GM23338 (cell line): ENCODE measurements around the gene PCDHB5.
"Not testable (repeated sequence)": the region's sequence is repeated elsewhere in the genome, so short reads cannot be mapped to it uniquely, and the experiment has no call there.

Source experiments
- CREB1 ChIP-seq: fragments of 250-450 bp; sonication (Bioruptor Pico); IDR thresholded peaks from 2 replicates; pipeline ENCODE4 v1.5.0; 2020; ENCODE audit warnings: low read depth, mild to moderate bottlenecking, moderate library complexity
- EZH2 ChIP-seq: fragments of 200-600 bp; sonication (generic); IDR thresholded peaks from one replicate; pipeline ENCODE4 v1.8.0; 2017; ENCODE audit warnings: antibody characterized with exemption, mild to moderate bottlenecking, low read depth; ENCODE audit not compliant: unreplicated experiment
- EZH2phosphoT487 ChIP-seq: fragments of 200-600 bp; sonication (generic); IDR thresholded peaks from one replicate; pipeline ENCODE4 v1.8.1; 2018; ENCODE audit warnings: antibody characterized with exemption; ENCODE audit not compliant: unreplicated experiment
- TF ChIP-seq, protein P1 (sequence below), 2 experiments: fragments of 200-600 bp in 1 of 2; sonication (generic) in 1 of 2; conservative IDR thresholded peaks; 2 replicates each; pipeline versions ENCODE4 v1.5.1 to v1.6.1; 2016 to 2017; ENCODE audit warnings: antibody characterized with exemption in 2 of 2, low read depth in 2 of 2, mild to moderate bottlenecking in 2 of 2, moderate library complexity in 1 of 2
- TF ChIP-seq, protein P2 (sequence below): IDR thresholded peaks from one replicate; pipeline ENCODE4 v1.6.1; 2018; ENCODE audit warnings: antibody characterized with exemption; ENCODE audit not compliant: unreplicated experiment

DNA sequence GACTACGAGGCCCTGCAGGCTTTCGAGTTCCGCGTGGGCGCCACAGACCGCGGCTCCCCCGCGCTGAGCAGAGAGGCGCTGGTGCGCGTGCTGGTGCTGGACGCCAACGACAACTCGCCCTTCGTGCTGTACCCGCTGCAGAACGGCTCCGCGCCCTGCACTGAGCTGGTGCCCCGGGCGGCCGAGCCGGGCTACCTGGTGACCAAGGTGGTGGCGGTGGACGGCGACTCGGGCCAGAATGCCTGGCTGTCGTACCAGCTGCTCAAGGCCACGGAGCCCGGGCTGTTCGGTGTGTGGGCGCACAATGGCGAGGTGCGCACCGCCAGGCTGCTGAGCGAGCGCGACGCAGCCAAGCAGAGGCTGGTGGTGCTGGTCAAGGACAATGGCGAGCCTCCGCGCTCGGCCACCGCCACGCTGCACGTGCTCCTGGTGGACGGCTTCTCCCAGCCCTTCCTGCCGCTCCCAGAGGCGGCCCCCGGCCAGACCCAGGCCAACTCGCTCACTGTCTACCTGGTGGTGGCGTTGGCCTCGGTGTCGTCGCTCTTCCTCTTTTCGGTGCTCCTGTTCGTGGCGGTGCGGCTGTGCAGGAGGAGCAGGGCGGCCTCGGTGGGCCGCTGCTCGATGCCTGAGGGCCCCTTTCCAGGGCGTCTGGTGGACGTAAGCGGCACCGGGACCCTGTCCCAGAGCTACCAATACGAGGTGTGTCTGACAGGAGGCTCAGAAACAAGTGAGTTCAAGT lies 49.3 kb downstream of the PCDHB5 start:
- TF ChIP-seq, protein P1, sequence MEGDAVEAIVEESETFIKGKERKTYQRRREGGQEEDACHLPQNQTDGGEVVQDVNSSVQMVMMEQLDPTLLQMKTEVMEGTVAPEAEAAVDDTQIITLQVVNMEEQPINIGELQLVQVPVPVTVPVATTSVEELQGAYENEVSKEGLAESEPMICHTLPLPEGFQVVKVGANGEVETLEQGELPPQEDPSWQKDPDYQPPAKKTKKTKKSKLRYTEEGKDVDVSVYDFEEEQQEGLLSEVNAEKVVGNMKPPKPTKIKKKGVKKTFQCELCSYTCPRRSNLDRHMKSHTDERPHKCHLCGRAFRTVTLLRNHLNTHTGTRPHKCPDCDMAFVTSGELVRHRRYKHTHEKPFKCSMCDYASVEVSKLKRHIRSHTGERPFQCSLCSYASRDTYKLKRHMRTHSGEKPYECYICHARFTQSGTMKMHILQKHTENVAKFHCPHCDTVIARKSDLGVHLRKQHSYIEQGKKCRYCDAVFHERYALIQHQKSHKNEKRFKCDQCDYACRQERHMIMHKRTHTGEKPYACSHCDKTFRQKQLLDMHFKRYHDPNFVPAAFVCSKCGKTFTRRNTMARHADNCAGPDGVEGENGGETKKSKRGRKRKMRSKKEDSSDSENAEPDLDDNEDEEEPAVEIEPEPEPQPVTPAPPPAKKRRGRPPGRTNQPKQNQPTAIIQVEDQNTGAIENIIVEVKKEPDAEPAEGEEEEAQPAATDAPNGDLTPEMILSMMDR (conservative IDR thresholded peaks at IDR 0.05; ENCODE audit: low read depth in 2 of 2), result not testable (repeated sequence)
- TF ChIP-seq EZH2phosphoT487; EZH2; CREB1 (CRISPR knock-in tag): not testable (repeated sequence)
- TF ChIP-seq, protein P2, sequence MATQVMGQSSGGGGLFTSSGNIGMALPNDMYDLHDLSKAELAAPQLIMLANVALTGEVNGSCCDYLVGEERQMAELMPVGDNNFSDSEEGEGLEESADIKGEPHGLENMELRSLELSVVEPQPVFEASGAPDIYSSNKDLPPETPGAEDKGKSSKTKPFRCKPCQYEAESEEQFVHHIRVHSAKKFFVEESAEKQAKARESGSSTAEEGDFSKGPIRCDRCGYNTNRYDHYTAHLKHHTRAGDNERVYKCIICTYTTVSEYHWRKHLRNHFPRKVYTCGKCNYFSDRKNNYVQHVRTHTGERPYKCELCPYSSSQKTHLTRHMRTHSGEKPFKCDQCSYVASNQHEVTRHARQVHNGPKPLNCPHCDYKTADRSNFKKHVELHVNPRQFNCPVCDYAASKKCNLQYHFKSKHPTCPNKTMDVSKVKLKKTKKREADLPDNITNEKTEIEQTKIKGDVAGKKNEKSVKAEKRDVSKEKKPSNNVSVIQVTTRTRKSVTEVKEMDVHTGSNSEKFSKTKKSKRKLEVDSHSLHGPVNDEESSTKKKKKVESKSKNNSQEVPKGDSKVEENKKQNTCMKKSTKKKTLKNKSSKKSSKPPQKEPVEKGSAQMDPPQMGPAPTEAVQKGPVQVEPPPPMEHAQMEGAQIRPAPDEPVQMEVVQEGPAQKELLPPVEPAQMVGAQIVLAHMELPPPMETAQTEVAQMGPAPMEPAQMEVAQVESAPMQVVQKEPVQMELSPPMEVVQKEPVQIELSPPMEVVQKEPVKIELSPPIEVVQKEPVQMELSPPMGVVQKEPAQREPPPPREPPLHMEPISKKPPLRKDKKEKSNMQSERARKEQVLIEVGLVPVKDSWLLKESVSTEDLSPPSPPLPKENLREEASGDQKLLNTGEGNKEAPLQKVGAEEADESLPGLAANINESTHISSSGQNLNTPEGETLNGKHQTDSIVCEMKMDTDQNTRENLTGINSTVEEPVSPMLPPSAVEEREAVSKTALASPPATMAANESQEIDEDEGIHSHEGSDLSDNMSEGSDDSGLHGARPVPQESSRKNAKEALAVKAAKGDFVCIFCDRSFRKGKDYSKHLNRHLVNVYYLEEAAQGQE, result not testable (repeated sequence)
